Measurements from ENCODE around the gene TREH. TPM values are rescaled to one million over a fixed set of nuclear protein-coding genes. Genes with fewer than 3 reads are reported as not detected.

The TREH gene
- total RNA-seq, 1 donor from 2014 or later, result not detected

DNA sequence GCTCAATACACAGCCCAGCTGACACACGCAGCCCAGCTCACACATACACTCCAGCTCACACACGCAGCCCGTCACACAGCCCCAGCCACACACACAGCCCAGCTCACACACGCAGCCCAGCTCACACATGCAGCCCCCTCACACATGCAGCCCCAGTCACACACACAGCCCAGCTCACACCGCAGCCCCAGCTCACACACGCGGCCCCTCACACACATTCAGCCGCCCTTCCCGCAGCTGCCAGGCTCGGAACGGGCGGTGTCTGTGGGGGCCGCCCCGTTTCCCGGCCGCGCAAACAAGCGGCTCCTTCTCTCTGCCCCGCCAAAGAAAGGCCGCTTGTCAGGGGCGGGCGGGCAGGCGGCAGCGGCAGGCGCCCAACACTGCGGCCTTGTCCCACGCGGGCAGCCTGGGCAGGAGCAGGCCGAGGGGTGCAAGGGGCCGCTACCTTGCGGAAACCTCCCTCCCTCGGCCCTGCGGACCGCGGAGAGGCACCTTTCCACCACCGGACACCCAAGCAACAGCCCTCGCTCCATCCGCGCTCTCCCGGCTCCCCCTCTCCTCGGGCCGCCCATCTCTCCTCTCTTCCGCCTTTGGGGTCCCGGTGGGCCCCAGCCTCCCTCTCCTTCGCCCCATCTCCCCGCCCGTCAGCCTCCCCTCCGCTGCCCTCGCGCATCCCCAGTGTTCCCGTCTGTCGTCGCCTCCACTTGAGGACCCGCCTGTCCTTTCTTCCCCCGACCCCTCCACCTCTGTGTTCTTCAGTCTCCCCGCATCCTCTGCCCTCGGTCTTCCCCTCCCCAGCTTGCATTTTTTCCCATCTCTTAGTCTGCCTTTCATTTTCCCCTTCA lies 69.8 kb downstream of the TREH start:
- Mint-ChIP-seq H3K4me3 (peak overlapping the region; percentile 68), H3K36me3 (no peaks in the 10 kb centered on the region), H3K27ac (no peak overlapping the region), H3K9me3 (no peaks in the 10 kb centered on the region), H3K4me1 (peaks cover 69% of the 10 kb centered on the region), H3K27me3 (ENCODE audit: low read depth) (peaks cover 34% of the 10 kb centered on the region)
- DNase-seq (ENCODE audit: low spot score in 2 of 2, unreplicated experiment in 2 of 2), result no peak
- TF ChIP-seq, protein P1, sequence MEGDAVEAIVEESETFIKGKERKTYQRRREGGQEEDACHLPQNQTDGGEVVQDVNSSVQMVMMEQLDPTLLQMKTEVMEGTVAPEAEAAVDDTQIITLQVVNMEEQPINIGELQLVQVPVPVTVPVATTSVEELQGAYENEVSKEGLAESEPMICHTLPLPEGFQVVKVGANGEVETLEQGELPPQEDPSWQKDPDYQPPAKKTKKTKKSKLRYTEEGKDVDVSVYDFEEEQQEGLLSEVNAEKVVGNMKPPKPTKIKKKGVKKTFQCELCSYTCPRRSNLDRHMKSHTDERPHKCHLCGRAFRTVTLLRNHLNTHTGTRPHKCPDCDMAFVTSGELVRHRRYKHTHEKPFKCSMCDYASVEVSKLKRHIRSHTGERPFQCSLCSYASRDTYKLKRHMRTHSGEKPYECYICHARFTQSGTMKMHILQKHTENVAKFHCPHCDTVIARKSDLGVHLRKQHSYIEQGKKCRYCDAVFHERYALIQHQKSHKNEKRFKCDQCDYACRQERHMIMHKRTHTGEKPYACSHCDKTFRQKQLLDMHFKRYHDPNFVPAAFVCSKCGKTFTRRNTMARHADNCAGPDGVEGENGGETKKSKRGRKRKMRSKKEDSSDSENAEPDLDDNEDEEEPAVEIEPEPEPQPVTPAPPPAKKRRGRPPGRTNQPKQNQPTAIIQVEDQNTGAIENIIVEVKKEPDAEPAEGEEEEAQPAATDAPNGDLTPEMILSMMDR (IDR thresholded peaks at IDR 0.05; ENCODE audit: unreplicated experiment), result no peak

DNA sequence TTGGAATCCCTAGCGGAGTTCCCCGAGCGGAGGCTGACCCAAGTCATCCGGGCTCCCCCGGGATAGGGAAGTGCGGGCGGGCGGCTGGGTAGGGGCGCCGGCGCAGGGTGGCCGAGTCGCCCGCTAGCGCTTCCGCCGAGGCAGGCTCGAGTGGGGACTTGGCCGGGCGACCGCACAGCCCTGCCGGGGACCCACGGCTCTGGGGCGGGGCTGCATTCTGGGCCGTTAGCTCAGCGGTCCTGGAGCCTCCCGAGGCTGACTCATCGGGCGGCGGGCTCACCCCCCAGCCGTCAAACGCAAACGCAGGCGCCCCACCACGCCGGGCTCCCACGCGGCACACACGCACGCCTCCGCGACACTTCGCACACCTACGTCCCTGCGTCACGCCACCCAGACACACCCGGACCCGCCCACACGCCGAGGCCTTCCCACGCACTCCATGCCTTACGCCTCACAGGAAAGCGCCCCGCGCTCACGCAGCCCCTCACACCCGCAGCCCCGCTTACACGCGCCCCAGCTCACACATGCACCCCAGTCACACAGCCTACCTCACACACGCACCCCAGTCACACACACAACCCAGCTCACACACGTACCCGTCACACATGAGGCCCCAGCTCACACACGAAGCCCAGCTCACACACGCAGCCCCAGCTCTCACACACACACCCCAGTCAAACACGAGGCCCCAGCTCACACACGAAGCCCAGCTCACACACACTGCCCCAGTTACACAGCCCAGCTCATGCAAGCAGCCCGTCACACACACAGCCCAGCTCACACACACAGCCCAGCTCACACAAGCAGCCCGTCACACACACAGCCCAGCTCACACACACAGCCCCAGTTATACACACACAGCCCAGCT lies 70.9 kb downstream of the TREH start:
- peak overlapping the region; percentile 43 for H3K27ac Mint-ChIP-seq
- DNase-seq (ENCODE audit: low spot score in 2 of 2, unreplicated experiment in 2 of 2), result peak in 1 of 2 experiments; percentile 62
- TF ChIP-seq, protein P1 (IDR thresholded peaks at IDR 0.05; ENCODE audit: unreplicated experiment), result no peak
- H3K27me3 Mint-ChIP-seq (ENCODE audit: low read depth), result peaks cover 34% of the 10 kb centered on the region
- no peaks in the 10 kb centered on the region for H3K36me3 Mint-ChIP-seq
- no peaks in the 10 kb centered on the region for H3K9me3 Mint-ChIP-seq
- H3K4me1 Mint-ChIP-seq, result peaks cover 66% of the 10 kb centered on the region
- peak overlapping the region; percentile 68 for H3K4me3 Mint-ChIP-seq

GRCh38 chr11:118607401-118608359 lies 71.8 kb downstream of the TREH start, which contains the start of gene PHLDB1:
Gene PHLDB1 (plus strand): TSS chr11:118607615. CDS start chr11:118613837, 6,222 bp downstream.
- H3K9me3 Mint-ChIP-seq, result no peaks in the 10 kb centered on the region
- peaks cover 34% of the 10 kb centered on the region for H3K27me3 Mint-ChIP-seq (ENCODE audit: low read depth)
- TF ChIP-seq, protein P1 (IDR thresholded peaks at IDR 0.05; ENCODE audit: unreplicated experiment), result no peak
- peak within 1 kb of the TSS; percentile 68 for H3K4me3 Mint-ChIP-seq
- H3K27ac Mint-ChIP-seq, result peak within 1 kb of the TSS; percentile 62
- DNase-seq (ENCODE audit: low spot score in 2 of 2, unreplicated experiment in 2 of 2), result peak in 1 of 2 experiments; percentile 68
- H3K4me1 Mint-ChIP-seq, result peaks cover 61% of the 10 kb centered on the region
- H3K36me3 Mint-ChIP-seq, result peaks cover 3% of the 10 kb centered on the region

Small RNAs within 50 kb of the gene (microRNA-seq; reads per million reads assigned to microRNA genes)
- 0.88 reads per million for gene MIR6716

Other genes starting within 250 kb of the TREH start
- 83.6 to 85.8 TPM (median 83.7 TPM) in 3 replicates for gene KMT2A, start 243.2 kb downstream of the TREH start, total RNA-seq
- gene TTC36, start 152.2 kb downstream of the TREH start, total RNA-seq, result 1.1 TPM in 3 replicates
- gene TMEM25, start 148.5 kb downstream of the TREH start, total RNA-seq, result 46.1 to 48.0 TPM (median 46.7 TPM) in 3 replicates
- 22.3 to 24.1 TPM (median 23.7 TPM) in 3 replicates for gene IFT46, start 113.7 kb downstream of the TREH start, total RNA-seq
- 139 to 144 TPM (median 140 TPM) in 3 replicates for gene ARCN1, start 107.2 kb downstream of the TREH start, total RNA-seq
- 138 to 148 TPM (median 139 TPM) in 3 replicates for gene PHLDB1, start 72.0 kb downstream of the TREH start, total RNA-seq
- 189 to 194 TPM (median 191 TPM) in 3 replicates for gene DDX6, start 111.5 kb upstream of the TREH start, total RNA-seq
- not detected in 3 replicates for gene CXCR5, start 204.2 kb upstream of the TREH start, total RNA-seq
- 88.6 to 92.4 TPM (median 91.7 TPM) in 3 replicates for gene BCL9L, start 246.3 kb upstream of the TREH start, total RNA-seq

Measured in mesothelial cell of epicardium (in vitro differentiated cells).